ENCODE measurements around the gene BAHD1.
A peak's percentile ranks its signal among the peaks of the same experiment; 100 is the strongest.

The BAHD1 gene

GRCh38 chr15:40424483-40425115 lies 16.2 kb upstream of the BAHD1 start:
- no peak for DNase-seq

DNA sequence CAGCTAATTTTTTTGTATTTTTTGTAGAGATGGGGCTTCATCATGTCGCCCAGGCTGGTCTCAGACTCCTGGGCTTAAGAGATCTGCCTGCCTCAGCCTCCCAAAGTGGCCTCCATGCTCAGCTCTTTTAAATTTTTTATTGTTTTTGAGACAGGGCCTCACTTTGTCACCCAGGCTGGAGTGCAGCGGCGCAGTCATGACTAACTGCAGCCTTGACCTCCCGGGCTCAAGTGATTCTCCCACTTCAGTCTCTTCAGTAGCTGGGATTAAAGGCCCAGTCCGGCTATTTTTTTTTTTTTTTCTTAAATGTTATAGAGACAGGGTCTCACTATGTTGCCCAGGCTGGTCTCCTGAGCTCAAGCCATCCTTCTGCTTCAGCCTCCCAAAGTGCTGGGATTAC lies 15.1 kb upstream of the BAHD1 start:
- DNase-seq, result no peak

GRCh38 chr15:40427188-40427587 lies 13.6 kb upstream of the BAHD1 start:
- DNase-seq, result no peak

DNA sequence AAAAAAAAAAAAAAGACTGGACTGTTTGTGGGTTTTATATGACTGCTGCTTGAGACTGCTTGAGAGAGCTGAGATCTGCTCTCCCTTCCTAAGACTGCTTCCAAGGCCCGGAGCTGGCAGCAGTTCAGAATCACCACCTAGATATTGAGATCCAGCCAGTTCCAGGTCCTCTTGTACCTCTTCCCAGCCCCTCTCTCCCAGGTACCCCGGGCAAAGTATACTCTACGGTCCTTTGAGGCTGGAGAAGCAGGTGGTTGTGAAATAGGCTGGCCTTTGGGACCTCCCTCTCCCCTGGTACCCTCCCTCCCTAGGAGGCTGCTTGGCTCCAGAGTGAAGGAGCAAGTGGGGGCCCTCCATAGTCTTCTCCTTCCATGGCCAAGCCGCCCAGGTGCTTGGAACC lies 12.6 kb upstream of the BAHD1 start:
- peak; percentile 66 for DNase-seq

GRCh38 chr15:40429068-40429710 lies 11.6 kb upstream of the BAHD1 start:
- DNase-seq, result no peak

- DNase-seq, result no peak
Measured at GRCh38 chr15:40430271-40430805, 10.4 kb upstream of the BAHD1 start.

GRCh38 chr15:40435023-40435709 lies 5.6 kb upstream of the BAHD1 start:
- DNase-seq, result no peak

DNA sequence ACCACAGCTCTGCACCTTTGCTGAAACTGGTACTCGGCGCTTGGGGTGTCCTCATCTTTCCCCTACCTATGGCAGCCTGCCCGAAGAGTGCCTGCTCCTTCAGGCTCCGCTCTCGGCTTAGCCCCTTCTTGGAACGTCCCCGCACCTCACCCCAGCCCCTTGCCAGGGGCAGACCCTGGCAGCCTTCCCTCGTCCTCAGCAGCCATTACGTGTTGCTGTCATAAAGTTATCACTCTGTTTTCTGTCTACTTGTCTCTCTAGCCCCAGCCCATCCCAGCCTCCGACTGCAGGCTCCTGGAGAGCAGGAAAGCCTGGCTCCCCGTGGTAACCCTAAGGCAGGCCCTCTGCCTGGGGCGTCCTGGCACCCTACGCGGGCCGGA lies 5.1 kb upstream of the BAHD1 start:
- DNase-seq, result no peak

- DNase-seq, result no peak
Measured at GRCh38 chr15:40436116-40436891, 4.4 kb upstream of the BAHD1 start.

DNA sequence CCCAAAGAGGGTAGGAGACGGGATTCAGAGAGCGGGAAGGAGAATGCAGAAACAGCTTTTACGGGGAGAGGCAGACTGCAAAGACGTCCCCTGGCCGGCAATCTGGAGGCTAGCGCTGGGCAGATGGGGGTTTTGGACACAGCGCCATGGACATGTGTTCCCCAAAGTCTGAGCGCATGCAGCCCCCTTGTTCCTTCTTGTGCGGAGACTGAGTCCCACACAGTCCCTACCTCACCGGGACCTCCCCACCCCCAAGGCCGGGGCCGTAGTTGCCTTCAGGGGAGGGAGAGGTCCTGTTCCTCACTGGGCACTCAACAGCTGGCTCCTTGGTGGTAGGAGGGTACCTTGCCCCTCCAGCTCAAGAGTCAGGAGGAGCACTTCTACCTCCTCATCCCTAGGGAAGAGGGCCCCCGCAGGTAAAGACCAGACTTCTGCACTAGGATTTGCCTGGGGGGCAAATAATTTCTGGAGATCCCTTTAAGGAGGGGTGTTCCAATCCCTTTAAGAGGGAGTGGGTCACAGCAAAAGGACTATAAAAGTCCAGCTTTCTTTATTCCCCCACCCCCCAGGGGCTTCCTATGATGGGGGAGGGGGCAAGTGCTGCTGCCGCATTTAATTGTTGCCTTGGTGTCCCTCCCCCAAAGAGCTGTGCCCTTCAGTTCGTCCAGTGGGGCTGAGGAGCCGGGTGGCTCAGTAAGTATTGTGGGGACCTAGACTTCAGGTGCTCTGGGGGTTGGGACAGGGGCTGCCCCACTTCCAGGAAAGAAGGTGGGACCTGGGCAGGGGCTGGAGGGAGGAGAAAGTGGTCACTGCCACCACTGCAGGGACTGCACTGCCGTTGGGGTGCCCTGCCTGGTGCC lies 3.6 kb upstream of the BAHD1 start:
- DNase-seq, result no peak

DNA sequence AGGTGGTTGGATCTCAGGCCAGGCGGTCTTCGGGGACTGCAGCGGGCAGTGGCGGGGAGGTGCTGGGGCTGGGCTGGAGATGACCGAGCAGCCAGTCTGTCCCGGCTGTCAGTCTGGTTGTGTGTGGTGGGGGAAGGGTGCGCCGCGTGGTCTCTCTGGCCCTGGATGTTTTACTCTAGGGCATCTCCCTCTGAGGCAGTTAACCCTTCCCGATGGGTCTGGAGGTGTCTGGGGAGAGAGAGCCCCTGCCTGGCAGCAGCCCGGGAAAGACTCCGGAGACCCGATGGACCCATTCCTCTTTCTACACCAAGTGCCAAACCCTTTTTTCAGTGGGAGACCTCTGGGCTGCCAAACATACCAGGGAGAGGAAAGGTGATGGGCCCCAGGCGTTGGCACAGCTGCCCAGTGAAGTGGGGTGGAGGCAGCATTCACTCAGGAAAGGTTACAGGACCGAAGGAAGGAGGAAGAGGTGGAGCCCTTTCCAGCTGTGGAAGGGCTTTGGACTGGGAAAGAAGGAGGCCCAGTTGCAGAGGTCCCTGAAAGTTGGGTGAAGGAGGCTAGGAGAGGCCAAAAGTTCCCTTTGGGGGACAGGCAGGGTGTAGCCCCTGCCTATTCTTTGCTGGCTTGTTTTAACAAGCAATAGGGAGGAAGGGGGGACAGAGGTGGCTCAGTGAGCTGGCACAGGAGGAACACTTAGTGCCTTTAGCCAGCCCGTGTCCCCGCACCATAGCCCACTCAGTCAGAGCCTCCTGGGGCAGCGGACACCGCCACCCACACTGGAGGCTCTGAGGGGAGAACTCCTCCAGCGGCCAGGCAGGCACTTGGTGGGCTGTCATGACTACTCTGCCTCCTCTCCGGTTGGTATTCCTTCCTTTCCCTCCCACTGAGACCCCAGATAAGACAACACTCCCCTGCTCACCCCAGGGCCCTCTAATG lies 2.7 kb upstream of the BAHD1 start:
- no peak for DNase-seq

DNA sequence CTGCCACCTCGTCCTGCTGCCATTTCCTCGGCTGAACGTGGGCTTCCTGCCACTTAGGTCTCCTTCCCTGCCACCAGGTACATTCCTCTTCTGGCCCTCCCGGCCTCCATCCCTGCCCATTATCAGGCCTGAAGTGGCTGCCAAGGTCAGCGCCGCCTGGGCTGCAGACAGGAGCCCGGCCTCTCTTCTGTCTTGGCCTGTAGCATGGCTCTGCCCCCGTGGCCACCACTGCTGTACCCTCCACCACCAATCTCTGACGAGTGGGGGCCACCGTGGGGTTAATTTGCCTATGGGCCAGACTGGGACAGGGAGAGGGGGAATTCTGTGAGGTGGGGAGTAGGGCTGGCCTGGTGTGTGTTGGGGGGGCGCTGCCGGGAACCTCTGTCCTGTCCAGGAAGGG lies 2.0 kb upstream of the BAHD1 start:
- DNase-seq, result no peak

DNA sequence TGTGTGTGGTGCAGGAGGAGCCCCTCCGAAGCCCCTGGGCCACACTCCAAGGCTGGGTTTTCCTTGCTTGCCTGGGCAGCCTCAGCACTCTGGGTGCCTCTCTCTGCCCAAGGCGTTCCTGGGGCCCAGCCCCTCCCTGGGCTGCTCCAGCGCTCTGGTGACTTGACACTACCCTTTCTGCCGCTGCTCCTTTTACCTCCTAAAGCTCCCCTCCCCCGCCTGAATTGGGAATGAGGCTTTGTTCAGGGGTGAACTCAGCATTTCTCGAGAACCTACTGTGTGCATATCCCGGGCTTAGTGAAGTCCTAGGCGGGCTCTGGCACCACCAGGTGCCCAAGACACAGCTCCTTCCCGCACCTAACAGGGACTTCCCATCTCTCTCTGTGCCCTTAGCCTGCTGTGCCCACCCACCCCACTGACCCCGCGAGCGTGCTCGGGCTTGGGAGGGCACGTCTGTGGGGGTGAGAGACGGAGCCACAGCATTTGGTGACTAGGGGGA lies 1.2 kb upstream of the BAHD1 start:
- DNase-seq, result no peak

DNA sequence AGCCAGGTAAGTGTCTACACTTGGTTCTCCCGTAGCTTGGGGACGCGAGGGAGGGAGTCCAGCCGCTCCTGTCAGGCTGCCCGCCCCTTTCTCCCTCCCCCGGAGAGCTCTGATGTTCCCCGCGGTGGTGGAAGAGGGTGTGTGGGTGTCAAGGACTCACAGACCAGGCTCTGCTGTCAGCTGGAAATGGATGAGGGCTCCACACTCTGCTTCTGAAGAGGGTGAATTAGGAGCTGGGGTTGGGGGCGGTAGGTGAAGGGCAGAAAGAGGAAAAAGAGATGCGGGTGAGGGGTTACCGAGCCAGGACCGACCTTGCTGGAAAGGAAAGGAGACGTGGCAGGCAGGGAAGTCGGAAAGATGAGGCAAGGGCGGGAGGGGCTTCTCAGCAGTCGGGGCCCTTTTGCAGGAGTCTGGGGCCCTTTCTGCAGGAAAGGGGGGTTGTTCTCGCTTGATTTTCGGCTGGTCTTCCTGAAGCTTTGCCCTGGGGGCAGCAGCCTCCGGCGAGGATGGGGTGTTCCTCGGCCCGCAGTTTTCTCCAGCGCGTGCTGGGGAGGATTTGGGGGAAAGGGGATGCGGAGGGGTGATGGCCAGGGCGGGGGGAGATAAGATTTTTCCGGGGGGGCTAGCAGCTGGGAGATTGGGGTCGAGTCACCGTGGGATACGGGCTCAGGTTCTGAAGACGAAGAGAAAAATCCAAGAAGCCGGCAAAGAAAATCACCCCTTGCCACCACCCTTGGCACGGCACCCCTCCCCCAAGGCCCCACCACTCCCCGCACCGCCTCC lies 602 bp upstream of the BAHD1 start:
- DNase-seq, result no peak

DNA sequence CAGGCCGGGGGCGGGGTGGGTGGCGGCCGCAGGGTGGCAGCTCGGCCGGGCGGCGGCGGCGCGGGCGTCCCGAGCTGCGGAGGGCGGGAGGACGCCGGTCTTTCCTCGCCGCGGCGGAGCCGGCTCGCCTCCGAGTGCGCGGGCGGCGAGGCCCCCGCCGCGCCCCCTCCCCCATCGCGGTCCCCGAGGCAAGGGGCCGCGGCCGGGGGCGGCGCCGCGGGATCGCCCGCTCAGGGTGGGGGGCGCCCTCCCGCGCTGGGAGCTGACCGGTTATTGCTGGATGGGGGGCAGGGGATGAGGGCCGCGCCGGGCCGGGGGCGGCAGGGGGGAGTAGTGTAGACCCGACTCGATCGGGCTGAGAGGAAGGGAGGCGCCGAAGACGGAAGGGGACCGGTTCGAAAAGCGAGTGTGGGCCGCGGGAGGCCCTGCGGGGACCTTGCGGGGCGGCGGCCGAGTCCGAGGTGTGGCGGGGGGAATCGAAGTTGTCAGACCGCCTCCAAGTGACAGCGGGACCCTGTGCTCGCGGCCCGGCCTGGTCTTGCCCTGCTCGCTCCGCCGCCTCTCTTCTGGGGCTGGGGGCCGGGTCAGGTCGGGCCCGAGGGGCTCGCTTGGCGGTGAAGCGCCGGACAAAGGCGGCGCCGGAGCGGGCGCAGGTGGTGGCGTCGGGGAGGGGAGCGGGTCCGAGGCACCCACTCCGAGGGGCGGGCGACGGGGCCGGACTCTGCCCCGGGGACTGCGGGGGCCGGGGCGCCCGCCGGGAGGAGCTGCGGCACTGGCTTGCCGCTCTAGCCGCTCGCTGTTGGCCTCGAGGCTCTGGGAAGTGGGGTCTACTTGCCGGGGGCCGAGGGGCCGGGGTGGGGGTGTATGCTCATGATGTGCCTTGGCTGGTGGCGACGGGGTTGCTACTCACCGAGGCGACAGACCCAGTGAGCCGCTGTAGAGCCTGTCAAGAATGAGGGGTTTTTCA lies 1.1 kb downstream of the BAHD1 start:
- DNase-seq, result no peak

DNA sequence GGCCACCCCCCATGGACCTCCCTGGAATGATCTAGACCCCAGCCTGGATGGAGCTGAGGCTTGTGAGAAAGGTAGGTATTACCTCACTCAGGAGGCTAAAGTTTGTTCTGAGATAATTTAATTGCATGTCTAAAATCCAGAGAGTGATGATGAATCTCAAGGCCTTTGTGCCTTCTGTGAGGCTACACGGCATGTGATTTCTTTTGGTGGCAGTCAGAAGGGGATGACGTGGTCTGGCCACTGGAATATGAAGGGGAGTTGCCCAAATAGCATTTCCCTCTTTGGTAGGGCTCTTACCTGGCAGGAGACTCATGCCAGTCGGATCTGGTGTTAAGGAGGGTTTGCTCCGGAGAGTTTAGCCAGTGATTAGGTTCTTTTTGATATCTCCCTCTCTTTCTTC lies 2.5 kb downstream of the BAHD1 start:
- no peak for DNase-seq

GRCh38 chr15:40443846-40444245 lies 3.1 kb downstream of the BAHD1 start:
- DNase-seq, result no peak

- no peak for DNase-seq
Measured at GRCh38 chr15:40444736-40445135, 4.0 kb downstream of the BAHD1 start.

DNA sequence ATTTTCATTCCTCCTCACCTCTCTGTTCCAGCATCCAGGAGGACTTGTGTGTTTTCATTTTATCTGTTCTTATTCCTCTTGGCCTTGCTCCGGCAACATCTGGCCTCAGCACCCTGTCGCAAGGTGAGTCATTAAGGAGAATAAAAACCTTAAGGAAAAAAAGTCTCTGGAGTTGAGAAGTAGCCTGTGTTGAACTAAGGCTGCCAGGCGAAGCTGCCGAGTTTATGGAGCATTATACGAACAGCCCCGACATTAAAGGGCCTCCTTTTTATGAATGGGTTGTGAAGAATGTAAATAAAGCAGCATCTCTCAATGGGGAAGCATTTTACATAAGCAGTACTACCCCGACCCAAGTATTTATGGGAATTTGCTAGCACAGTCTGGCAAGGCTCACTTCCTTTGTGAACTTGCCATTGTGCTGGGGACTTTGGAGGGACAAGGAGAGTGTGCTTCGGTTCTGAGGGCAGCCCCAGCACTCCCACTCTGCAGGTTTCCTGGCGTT lies 4.7 kb downstream of the BAHD1 start:
- no peak for DNase-seq

Measured in DMS79 (cell line).